ENCODE measurements around the gene PTGDR2. TPM values are rescaled to one million over a fixed set of nuclear protein-coding genes. Genes with fewer than 3 reads are reported as not detected.

PTGDR2 gene
- total RNA-seq, 2 experiments from 2014 or later, result 0.11 to 0.18 TPM

- POLR2A ChIA-PET, result interaction anchor here (0.7 to 1.5 kb wide), 2 partner anchors 14 to 47 kb away, joined by 3 to 4 read pairs; no protein-coding TSS in a partner anchor
These were observed 34.9 kb upstream of the PTGDR2 start for GRCh38 chr11:60890696-60891095.

GRCh38 chr11:60889869-60890311 is 34.1 kb upstream of the PTGDR2 start:
- Mint-ChIP-seq H3K9me3 (ENCODE audit: low read depth) (no peaks in the 10 kb centered on the region), H3K27ac (peak overlapping the region; percentile 3), H3K27me3 (no peaks in the 10 kb centered on the region), H3K36me3 (ENCODE audit: low read depth) (peaks cover 39% of the 10 kb centered on the region), H3K4me3 (no peak overlapping the region), H3K4me1 (no peaks in the 10 kb centered on the region)
- ATAC-seq (no peak), DNase-seq (no peak)
- CTCF ChIA-PET, result interaction anchor here (1.0 to 3.6 kb wide), 3 partner anchors 11 to 112 kb away, joined by 3 to 74 read pairs (median 7); no protein-coding TSS in a partner anchor
- POLR2A ChIA-PET, result interaction anchor here (0.6 to 1.5 kb wide), 2 partner anchors 15 to 305 kb away, joined by 3 to 4 read pairs; no protein-coding TSS in a partner anchor
- intact Hi-C loops (cut with DNase I, micrococcal nuclease), result no loop called here

More at GRCh38 chr11:60890696-60891095, 34.9 kb upstream of the PTGDR2 start:
- H3K4me1 Mint-ChIP-seq, result no peaks in the 10 kb centered on the region
- intact Hi-C loops (cut with DNase I, micrococcal nuclease), result no loop called here
- no peak for DNase-seq
- H3K4me3 Mint-ChIP-seq, result no peak overlapping the region
- H3K36me3 Mint-ChIP-seq (ENCODE audit: low read depth), result peaks cover 42% of the 10 kb centered on the region
- no peak for ATAC-seq
- H3K27ac Mint-ChIP-seq, result no peak overlapping the region
- no peaks in the 10 kb centered on the region for H3K9me3 Mint-ChIP-seq (ENCODE audit: low read depth)
- no peaks in the 10 kb centered on the region for H3K27me3 Mint-ChIP-seq
- CTCF ChIA-PET, result interaction anchor here (1.6 to 2.4 kb wide), 2 partner anchors 11 to 60 kb away, joined by 4 to 7 read pairs; no protein-coding TSS in a partner anchor

DNA sequence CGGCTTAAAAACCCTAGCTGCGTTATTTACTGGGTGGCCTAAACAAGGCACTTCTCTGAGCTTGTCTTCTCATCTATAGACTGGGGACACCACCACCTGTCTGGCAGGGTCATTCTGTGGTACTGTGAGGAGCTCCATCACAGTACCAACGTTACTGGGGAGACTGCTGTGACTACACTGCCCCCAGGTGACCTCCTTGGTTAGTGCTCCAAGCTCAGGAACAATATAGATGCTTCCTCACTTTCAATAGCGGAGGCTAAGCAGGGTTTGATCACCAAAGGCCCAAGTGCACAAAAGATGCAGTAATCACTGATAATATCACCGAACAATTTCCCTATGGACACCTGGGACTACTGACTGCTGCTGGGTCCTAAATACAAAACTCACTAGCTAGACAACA is 31.8 kb upstream of the PTGDR2 start:
- H3K27me3 Mint-ChIP-seq, result no peaks in the 10 kb centered on the region
- DNase-seq, result peak; percentile 60
- H3K9me3 Mint-ChIP-seq (ENCODE audit: low read depth), result no peaks in the 10 kb centered on the region
- H3K36me3 Mint-ChIP-seq (ENCODE audit: low read depth), result peaks cover 37% of the 10 kb centered on the region
- no peak overlapping the region for H3K4me3 Mint-ChIP-seq
- H3K4me1 Mint-ChIP-seq, result no peaks in the 10 kb centered on the region
- intact Hi-C loops (cut with DNase I, micrococcal nuclease), result loop anchor here (1.0 kb wide), 2 partner anchors 56 to 112 kb away; no protein-coding TSS in a partner anchor
- peak; percentile 90 for ATAC-seq
- POLR2A ChIA-PET, result interaction anchor here (0.8 to 1.1 kb wide), 3 partner anchors 24 to 85 kb away, joined by 3 to 5 read pairs (median 4); no protein-coding TSS in a partner anchor
- no peak overlapping the region for H3K27ac Mint-ChIP-seq
- CTCF ChIA-PET, result interaction anchor here (0.5 to 3.6 kb wide), 13 partner anchors 9 to 299 kb away, joined by 3 to 74 read pairs (median 4); no protein-coding TSS in a partner anchor

DNA sequence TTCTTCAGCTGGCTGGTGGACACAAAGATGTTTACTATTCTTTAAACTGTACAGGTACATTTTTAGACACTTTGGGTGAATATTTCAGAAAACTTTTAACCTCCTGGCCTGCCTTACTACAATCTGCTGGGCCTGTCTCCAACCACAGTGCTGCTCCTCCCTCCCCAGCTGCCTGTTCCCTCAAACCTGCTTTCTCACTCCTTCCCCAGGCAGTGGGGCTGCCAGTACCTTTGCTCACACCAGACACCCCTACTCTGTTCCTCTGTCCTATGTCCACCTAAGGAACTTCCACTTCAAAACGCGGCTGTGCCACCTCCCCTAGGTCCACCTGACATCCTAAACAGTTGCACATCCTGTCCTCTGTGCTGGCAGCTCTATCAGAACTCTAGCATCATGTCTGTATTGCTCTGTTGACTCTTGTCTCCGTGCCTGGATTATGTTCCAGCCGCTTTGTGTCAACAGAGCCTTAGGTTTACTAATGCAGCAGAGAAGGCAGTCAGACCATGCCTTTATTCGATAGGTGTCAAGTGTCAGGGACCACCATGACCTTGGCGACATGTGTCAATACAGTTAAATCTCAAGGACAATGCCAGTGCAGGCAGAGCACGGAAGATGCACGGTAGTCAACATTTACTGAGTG is 25.0 kb upstream of the PTGDR2 start:
- Mint-ChIP-seq H3K4me1 (no peaks in the 10 kb centered on the region), H3K36me3 (ENCODE audit: low read depth) (peaks cover 40% of the 10 kb centered on the region), H3K27me3 (no peaks in the 10 kb centered on the region), H3K27ac (no peak overlapping the region), H3K4me3 (no peak overlapping the region), H3K9me3 (ENCODE audit: low read depth) (no peaks in the 10 kb centered on the region)
- DNase-seq (no peak), ATAC-seq (no peak)
- ChIA-PET CTCF (interaction anchor here (0.8 kb wide), 1 partner anchor 106 kb away, joined by 3 read pairs; no protein-coding TSS in a partner anchor), POLR2A (no interaction called here)
- intact Hi-C loops (cut with DNase I, micrococcal nuclease), result no loop called here

GRCh38 chr11:60879971-60880588 is 24.3 kb upstream of the PTGDR2 start:
- ATAC-seq (no peak), DNase-seq (no peak)
- CTCF ChIA-PET, result interaction anchor here (0.6 to 0.8 kb wide), 2 partner anchors 13 to 105 kb away, joined by 3 to 4 read pairs; no protein-coding TSS in a partner anchor
- Mint-ChIP-seq H3K4me3 (no peak overlapping the region), H3K27me3 (no peaks in the 10 kb centered on the region), H3K27ac (no peak overlapping the region), H3K9me3 (ENCODE audit: low read depth) (no peaks in the 10 kb centered on the region), H3K36me3 (ENCODE audit: low read depth) (peaks cover 38% of the 10 kb centered on the region), H3K4me1 (no peaks in the 10 kb centered on the region)
- intact Hi-C loops (cut with DNase I, micrococcal nuclease), result no loop called here
- POLR2A ChIA-PET, result no interaction called here

DNA sequence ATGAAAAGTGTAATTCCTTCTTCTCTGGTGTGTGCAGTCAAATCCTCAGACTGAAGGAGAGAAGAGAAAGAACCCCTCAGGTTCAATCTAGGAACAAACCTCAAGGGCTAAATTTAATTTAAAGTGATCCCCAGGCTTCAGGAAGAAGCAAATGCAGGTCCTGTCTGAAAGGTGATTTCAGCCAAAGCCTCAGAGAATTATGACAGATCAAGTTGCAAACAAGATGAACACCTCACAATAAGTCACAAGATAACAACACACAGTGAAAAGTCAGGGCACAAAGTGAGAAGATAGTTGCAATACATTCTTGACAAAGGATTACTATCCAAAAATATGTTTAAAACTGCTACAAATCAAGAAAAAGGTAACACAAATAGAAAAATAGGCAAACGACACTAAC is 23.4 kb upstream of the PTGDR2 start:
- Mint-ChIP-seq H3K4me3 (no peak overlapping the region), H3K36me3 (ENCODE audit: low read depth) (peaks cover 37% of the 10 kb centered on the region), H3K9me3 (ENCODE audit: low read depth) (no peaks in the 10 kb centered on the region), H3K27me3 (no peaks in the 10 kb centered on the region), H3K4me1 (no peaks in the 10 kb centered on the region), H3K27ac (no peak overlapping the region)
- ATAC-seq, result no peak
- POLR2A ChIA-PET, result no interaction called here
- intact Hi-C loops (cut with DNase I, micrococcal nuclease), result no loop called here
- DNase-seq, result no peak
- CTCF ChIA-PET, result no interaction called here

- H3K4me3 Mint-ChIP-seq, result no peak overlapping the region
- POLR2A ChIA-PET, result no interaction called here
- CTCF ChIA-PET, result no interaction called here
- H3K36me3 Mint-ChIP-seq (ENCODE audit: low read depth), result peaks cover 32% of the 10 kb centered on the region
- DNase-seq (no peak), ATAC-seq (no peak)
- H3K9me3 Mint-ChIP-seq (ENCODE audit: low read depth), result no peaks in the 10 kb centered on the region
- intact Hi-C loops (cut with DNase I, micrococcal nuclease), result no loop called here
- no peak overlapping the region for H3K27ac Mint-ChIP-seq
- H3K4me1 Mint-ChIP-seq, result no peaks in the 10 kb centered on the region
- H3K27me3 Mint-ChIP-seq, result no peaks in the 10 kb centered on the region
These were observed 22.7 kb upstream of the PTGDR2 start for GRCh38 chr11:60878245-60879101.

DNA sequence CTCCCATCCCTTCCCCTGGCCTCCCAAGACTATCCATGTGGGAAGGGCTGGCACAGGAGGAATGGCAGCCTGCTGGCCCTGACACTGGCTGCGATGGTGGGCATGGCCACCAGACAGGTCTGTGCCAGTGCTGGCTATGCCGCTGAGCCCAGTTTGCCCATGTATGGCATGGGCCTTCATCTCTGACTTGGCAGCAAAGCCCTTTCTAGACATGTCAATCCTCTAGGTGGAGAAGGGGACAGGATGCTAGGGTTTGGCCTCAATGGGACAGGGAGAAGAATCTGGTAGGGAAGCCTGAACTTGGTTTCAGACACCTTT is 20.4 kb upstream of the PTGDR2 start:
- POLR2A ChIA-PET, result no interaction called here
- DNase-seq, result no peak
- ATAC-seq, result no peak
- Mint-ChIP-seq H3K4me1 (peaks cover 6% of the 10 kb centered on the region), H3K27me3 (no peaks in the 10 kb centered on the region), H3K36me3 (ENCODE audit: low read depth) (peaks cover 19% of the 10 kb centered on the region), H3K9me3 (ENCODE audit: low read depth) (no peaks in the 10 kb centered on the region), H3K27ac (no peak overlapping the region), H3K4me3 (no peak overlapping the region)
- CTCF ChIA-PET, result interaction anchor here (0.6 to 1.4 kb wide), 5 partner anchors 11 to 641 kb away, joined by 3 to 4 read pairs (median 3); no protein-coding TSS in a partner anchor
- intact Hi-C loops (cut with DNase I, micrococcal nuclease), result no loop called here

- ChIA-PET POLR2A (interaction anchor here (0.6 kb wide), 1 partner anchor 16 kb away, joined by 3 read pairs; no protein-coding TSS in a partner anchor), CTCF (interaction anchor here (0.6 to 1.4 kb wide), 7 partner anchors 11 to 716 kb away, joined by 3 to 4 read pairs (median 3); no protein-coding TSS in a partner anchor)
- ATAC-seq (no peak), DNase-seq (no peak)
- H3K9me3 Mint-ChIP-seq (ENCODE audit: low read depth), result no peaks in the 10 kb centered on the region
- intact Hi-C loops (cut with DNase I, micrococcal nuclease), result no loop called here
- H3K4me1 Mint-ChIP-seq, result peaks cover 6% of the 10 kb centered on the region
- peaks cover 14% of the 10 kb centered on the region for H3K36me3 Mint-ChIP-seq (ENCODE audit: low read depth)
- H3K4me3 Mint-ChIP-seq, result no peak overlapping the region
- H3K27me3 Mint-ChIP-seq, result no peaks in the 10 kb centered on the region
- H3K27ac Mint-ChIP-seq, result no peak overlapping the region
These were observed 19.8 kb upstream of the PTGDR2 start for GRCh38 chr11:60875366-60876167.

GRCh38 chr11:60874421-60875365 is 18.9 kb upstream of the PTGDR2 start:
- intact Hi-C loops (cut with DNase I, micrococcal nuclease), result no loop called here
- Mint-ChIP-seq H3K9me3 (ENCODE audit: low read depth) (no peaks in the 10 kb centered on the region), H3K36me3 (ENCODE audit: low read depth) (peaks cover 9% of the 10 kb centered on the region), H3K27me3 (no peaks in the 10 kb centered on the region), H3K27ac (no peak overlapping the region), H3K4me1 (peaks cover 6% of the 10 kb centered on the region), H3K4me3 (no peak overlapping the region)
- ATAC-seq, result no peak
- ChIA-PET CTCF (interaction anchor here (1.0 to 1.1 kb wide), 2 partner anchors 13 to 643 kb away, joined by 3 to 4 read pairs; no protein-coding TSS in a partner anchor), POLR2A (interaction anchor here (0.6 kb wide), 1 partner anchor 17 kb away, joined by 3 read pairs; no protein-coding TSS in a partner anchor)
- DNase-seq, result no peak

Measured in activated CD4-positive, alpha-beta T cell treated with anti-CD3 and anti-CD28 coated beads for 36 hours (primary cell).